Endothelial cell of umbilical vein (primary cell): ENCODE data around the gene SYT2.

ENCODE experiments used
- CTCF ChIP-seq, 2 donors: IDR thresholded peaks; 1 replicate in 1 of 2; 2 replicates in 1 of 2; pipeline ENCODE4 v1.5.1; 2011; ENCODE audit warnings: low read length in 2 of 2, mild to moderate bottlenecking in 2 of 2, moderate library complexity in 2 of 2, control low read depth in 1 of 2, inconsistent platforms in 1 of 2, low read depth in 1 of 2; ENCODE audit not compliant: insufficient read depth in 1 of 2; ENCODE audit errors: extremely low read depth in 1 of 2
- EZH2 ChIP-seq: IDR thresholded peaks from 2 replicates; pipeline ENCODE4 v1.6.1; 2012; ENCODE audit warnings: borderline replicate concordance, low read depth, mild to moderate bottlenecking, moderate library complexity, low read length, inconsistent platforms; ENCODE audit not compliant: severe bottlenecking
- FOS ChIP-seq: IDR thresholded peaks from 2 replicates; pipeline ENCODE4 v1.6.1; 2011; ENCODE audit warnings: mild to moderate bottlenecking, low read length, moderate library complexity, borderline replicate concordance; ENCODE audit not compliant: insufficient read depth
- GATA2 ChIP-seq: IDR thresholded peaks from 2 replicates; pipeline ENCODE4 v1.7.0; 2011; ENCODE audit warnings: low read depth, mild to moderate bottlenecking, moderate library complexity, mixed read lengths, low read length; ENCODE audit not compliant: insufficient read length, insufficient read depth
- MAX ChIP-seq: IDR thresholded peaks from 2 replicates; pipeline ENCODE4 v1.6.1; 2011; ENCODE audit not compliant: insufficient read depth, insufficient read length
- MYC ChIP-seq: IDR thresholded peaks from one replicate; pipeline ENCODE4 v1.6.1; 2011; ENCODE audit warnings: mild to moderate bottlenecking, low read depth, low read length
- POLR2A ChIP-seq: IDR thresholded peaks from 2 replicates; pipeline ENCODE4 v1.6.1; 2012; ENCODE audit warnings: low read depth, mild to moderate bottlenecking, control low read depth, low read length
- POLR2AphosphoS5 ChIP-seq: IDR thresholded peaks from 2 replicates; pipeline ENCODE4 v1.6.1; 2012; ENCODE audit warnings: low read depth, mild to moderate bottlenecking, control low read depth, low read length, moderate library complexity; ENCODE audit not compliant: insufficient read depth

- no peak for TF ChIP-seq MAX
- TF ChIP-seq CTCF (IDR thresholded peaks at IDR 0.05; ENCODE audit: extremely low read depth in 1 of 2, insufficient read depth in 1 of 2, low read depth in 1 of 2, low read length in 2 of 2) = no peak
- no peak for TF ChIP-seq POLR2AphosphoS5
- TF ChIP-seq POLR2A = no peak
- no peak for TF ChIP-seq FOS
- no peak for TF ChIP-seq EZH2
- no peak for TF ChIP-seq MYC
- TF ChIP-seq GATA2 = no peak
Observed at GRCh38 chr1:202577381-202577780, 132.9 kb downstream of the SYT2 start.
